HG02571 (cell line): Measurements from ENCODE around the gene PRPF19.

Experiments used
- ATAC-seq: cut with Tn5 transposase; IDR thresholded peaks from one replicate; pipeline ENCODE4 v1.9.1; 2021; ENCODE audit warnings: mild to moderate bottlenecking, moderate library complexity; ENCODE audit not compliant: unreplicated experiment

The PRPF19 gene

GRCh38 chr11:60876168-60876485 is 30.3 kb downstream of the PRPF19 start:
- ATAC-seq = no peak

GRCh38 chr11:60875366-60876167 is 30.8 kb downstream of the PRPF19 start:
- no peak for ATAC-seq

- no peak for ATAC-seq
Measured at GRCh38 chr11:60874421-60875365, 31.7 kb downstream of the PRPF19 start.

- ATAC-seq = no peak
Measured at GRCh38 chr11:60873533-60873932, 32.9 kb downstream of the PRPF19 start.

GRCh38 chr11:60872961-60873524 is 33.3 kb downstream of the PRPF19 start:
- ATAC-seq = no peak

GRCh38 chr11:60872124-60872960 is 34.0 kb downstream of the PRPF19 start:
- no peak for ATAC-seq

GRCh38 chr11:60871378-60872061 is 34.9 kb downstream of the PRPF19 start:
- ATAC-seq = no peak

- no peak for ATAC-seq
Measured at GRCh38 chr11:60870733-60871377, 35.5 kb downstream of the PRPF19 start.

GRCh38 chr11:60870276-60870675 is 36.1 kb downstream of the PRPF19 start:
- ATAC-seq = no peak

GRCh38 chr11:60869451-60869825 is 36.9 kb downstream of the PRPF19 start:
- no peak for ATAC-seq

GRCh38 chr11:60868682-60869450 is 37.5 kb downstream of the PRPF19 start:
- ATAC-seq = no peak

GRCh38 chr11:60867871-60868681 is 38.3 kb downstream of the PRPF19 start:
- ATAC-seq = no peak

- ATAC-seq = no peak
Measured at GRCh38 chr11:60866911-60867870, 39.2 kb downstream of the PRPF19 start, which contains the start of gene ZP1. ZP1 (plus strand) TSS chr11:60867542; CDS start chr11:60867562, 20 bp downstream.

- no peak for ATAC-seq
Measured at GRCh38 chr11:60864856-60865513, 41.4 kb downstream of the PRPF19 start.

- ATAC-seq = no peak
Measured at GRCh38 chr11:60863550-60864521, 42.5 kb downstream of the PRPF19 start.
